H4 (cell line): Measurements from ENCODE around the gene MALSU1. TPM values are rescaled to one million over a fixed set of nuclear protein-coding genes. Genes with fewer than 3 reads are reported as not detected.

Source experiments
- DNase-seq: peaks from one replicate; pipeline ENCODE4 v3.0.0-alpha.2; 2015; ENCODE audit warnings: low spot score
- total RNA-seq: library from RNA; depleted of rRNA; stranded (reverse); fragments of >200 nt; shearing (Covaris generic); gene quantifications from 2 replicates; pipeline ENCODE4 v1.2.3, GENCODE V29; 2014

The MALSU1 gene
- total RNA-seq, 1 experiment from 2014 or later: 158 TPM

- DNase-seq: no peak
Measured at GRCh38 chr7:23335136-23335535, 36.0 kb downstream of the MALSU1 start.

- no peak for DNase-seq
Measured at GRCh38 chr7:23335621-23336020, 36.5 kb downstream of the MALSU1 start.

- no peak for DNase-seq
Measured at GRCh38 chr7:23336086-23336485, 36.9 kb downstream of the MALSU1 start.

GRCh38 chr7:23336799-23337283 is 37.7 kb downstream of the MALSU1 start:
- no peak for DNase-seq

GRCh38 chr7:23337374-23337773 is 38.2 kb downstream of the MALSU1 start:
- no peak for DNase-seq

- no peak for DNase-seq
Measured at GRCh38 chr7:23338439-23338838, 39.3 kb downstream of the MALSU1 start.

- DNase-seq: no peak
Measured at GRCh38 chr7:23338863-23339262, 39.7 kb downstream of the MALSU1 start.

- DNase-seq: no peak
Measured at GRCh38 chr7:23341846-23342598, 42.9 kb downstream of the MALSU1 start.

- DNase-seq: no peak
Measured at GRCh38 chr7:23343102-23343501, 44.0 kb downstream of the MALSU1 start.

GRCh38 chr7:23343806-23344475 is 44.8 kb downstream of the MALSU1 start:
- no peak for DNase-seq

GRCh38 chr7:23345601-23346000 is 46.5 kb downstream of the MALSU1 start:
- DNase-seq: no peak

GRCh38 chr7:23346316-23346715 is 47.2 kb downstream of the MALSU1 start:
- DNase-seq: no peak

GRCh38 chr7:23347033-23347681 is 48.0 kb downstream of the MALSU1 start:
- DNase-seq: peak; percentile 77

GRCh38 chr7:23347682-23348180 is 48.6 kb downstream of the MALSU1 start:
- peak; percentile 98 for DNase-seq

GRCh38 chr7:23349484-23350157 is 50.5 kb downstream of the MALSU1 start:
- peak; percentile 60 for DNase-seq

- DNase-seq: no peak
Measured at GRCh38 chr7:23350466-23350865, 51.3 kb downstream of the MALSU1 start.

- DNase-seq: no peak
Measured at GRCh38 chr7:23353172-23353571, 54.0 kb downstream of the MALSU1 start.

- no peak for DNase-seq
Measured at GRCh38 chr7:23356168-23356567, 57.0 kb downstream of the MALSU1 start.

- no peak for DNase-seq
Measured at GRCh38 chr7:23356726-23357125, 57.6 kb downstream of the MALSU1 start.

GRCh38 chr7:23357190-23358093 is 58.3 kb downstream of the MALSU1 start:
- peak; percentile 78 for DNase-seq

- no peak for DNase-seq
Measured at GRCh38 chr7:23358152-23358674, 59.1 kb downstream of the MALSU1 start.
